H9 (cell line): ENCODE data around the gene AACS. TPM values are rescaled to one million over a fixed set of nuclear protein-coding genes. Genes with fewer than 3 reads are reported as not detected.

Experiments used
- DNase-seq: peaks from one replicate; pipeline ENCODE4 v3.0.0-alpha.2; 2017
- H2AFZ ChIP-seq: one replicate; pipeline ENCODE4 v1.6.1; 2013; ENCODE audit warnings: mild to moderate bottlenecking, low read length, control low read depth, moderate library complexity
- H2AK5ac ChIP-seq: 2 replicates; pipeline ENCODE4 v1.6.1; 2013; ENCODE audit warnings: low read length, control low read depth, mixed read lengths; ENCODE audit not compliant: insufficient read length
- H2BK120ac ChIP-seq: one replicate; pipeline ENCODE4 v1.6.1; 2013; ENCODE audit warnings: low read depth, mild to moderate bottlenecking, low read length, control low read depth, inconsistent platforms; ENCODE audit not compliant: poor library complexity, severe bottlenecking
- H2BK12ac ChIP-seq: 2 replicates; pipeline ENCODE4 v1.6.1; 2013; ENCODE audit warnings: low read length, control low read depth, mixed read lengths, low read depth; ENCODE audit not compliant: insufficient read length
- H2BK15ac ChIP-seq: 2 replicates; pipeline ENCODE4 v1.6.1; 2013; ENCODE audit warnings: low read depth, low read length, control low read depth
- H2BK20ac ChIP-seq: one replicate; pipeline ENCODE4 v1.6.1; 2013; ENCODE audit warnings: low read depth, mild to moderate bottlenecking, low read length, control low read depth, inconsistent platforms; ENCODE audit not compliant: poor library complexity, severe bottlenecking
- H2BK5ac ChIP-seq: 2 replicates; pipeline ENCODE4 v1.6.1; 2013; ENCODE audit warnings: low read length, control low read depth, mixed read lengths; ENCODE audit not compliant: insufficient read length
- H3K14ac ChIP-seq: 2 replicates; pipeline ENCODE4 v1.6.1; 2013; ENCODE audit warnings: low read length, control low read depth; ENCODE audit not compliant: insufficient read depth
- H3K18ac ChIP-seq: 2 replicates; pipeline ENCODE4 v1.6.1; 2013; ENCODE audit warnings: low read depth, mild to moderate bottlenecking, mixed read lengths, low read length, control low read depth; ENCODE audit not compliant: insufficient read length
- H3K23ac ChIP-seq: 2 replicates; pipeline ENCODE4 v1.6.1; 2013; ENCODE audit warnings: low read length, control low read depth, mixed read lengths, low read depth; ENCODE audit not compliant: insufficient read length
- H3K23me2 ChIP-seq: 2 replicates; pipeline ENCODE4 v1.6.1; 2013; ENCODE audit warnings: low read depth, mild to moderate bottlenecking, mixed read lengths, low read length, control low read depth; ENCODE audit not compliant: insufficient read length, poor library complexity, severe bottlenecking
- H3K27ac ChIP-seq: 2 replicates; pipeline ENCODE4 v1.5.1; 2013; ENCODE audit warnings: low read length, control low read depth, mixed read lengths, low read depth; ENCODE audit not compliant: insufficient read length
- H3K27me3 ChIP-seq: 2 replicates; pipeline ENCODE4 v1.6.1; 2013; ENCODE audit warnings: low read length, control low read depth, inconsistent platforms; ENCODE audit not compliant: insufficient read depth
- H3K4ac ChIP-seq: 2 replicates; pipeline ENCODE4 v1.6.1; 2013; ENCODE audit warnings: low read depth, mild to moderate bottlenecking, control low read depth, inconsistent platforms, low read length, moderate library complexity
- H3K4me1 ChIP-seq: 2 replicates; pipeline ENCODE4 v1.6.1; 2013; ENCODE audit warnings: low read length, control low read depth, inconsistent platforms; ENCODE audit not compliant: insufficient read depth
- H3K4me2 ChIP-seq: 2 replicates; pipeline ENCODE4 v1.6.1; 2013; ENCODE audit warnings: low read length, control low read depth, mixed read lengths; ENCODE audit not compliant: insufficient read length, insufficient read depth
- H3K56ac ChIP-seq: 2 replicates; pipeline ENCODE4 v1.6.1; 2013; ENCODE audit warnings: low read depth, mild to moderate bottlenecking, mixed read lengths, low read length, control low read depth; ENCODE audit not compliant: insufficient read length
- H3K79me1 ChIP-seq: 2 replicates; pipeline ENCODE4 v1.6.1; 2013; ENCODE audit warnings: low read depth, mild to moderate bottlenecking, moderate library complexity, low read length, control low read depth, inconsistent platforms; ENCODE audit not compliant: insufficient read depth, poor library complexity, severe bottlenecking
- H3K79me2 ChIP-seq: 2 replicates; pipeline ENCODE4 v1.6.1; 2013; ENCODE audit warnings: low read length, control low read depth, inconsistent platforms; ENCODE audit not compliant: insufficient read depth
- H3K9ac ChIP-seq: 2 replicates; pipeline ENCODE4 v1.6.1; 2013; ENCODE audit warnings: low read length, control low read depth, mixed read lengths; ENCODE audit not compliant: insufficient read length; ENCODE audit errors: extremely low read depth
- H3K9me3 ChIP-seq: one replicate; pipeline ENCODE4 v1.6.1; 2013; ENCODE audit warnings: low read depth, low read length, inconsistent platforms; ENCODE audit not compliant: control insufficient read depth
- H3T11ph ChIP-seq: one replicate; pipeline ENCODE4 v1.6.1; 2013; ENCODE audit warnings: mild to moderate bottlenecking, low read length, control low read depth, inconsistent platforms
- H4K20me1 ChIP-seq: one replicate; pipeline ENCODE4 v1.6.1; 2013; ENCODE audit not compliant: control insufficient read depth, insufficient read length, insufficient read depth
- H4K5ac ChIP-seq: 2 replicates; pipeline ENCODE4 v1.6.1; 2013; ENCODE audit warnings: low read depth, mild to moderate bottlenecking, mixed read lengths, low read length, control low read depth; ENCODE audit not compliant: insufficient read length
- H4K8ac ChIP-seq: replicated peaks from 2 replicates; pipeline ENCODE4 v1.6.1; 2013; ENCODE audit warnings: low read length, control low read depth, mixed read lengths, low read depth; ENCODE audit not compliant: insufficient read length
- H4K91ac ChIP-seq: 2 replicates; pipeline ENCODE4 v1.6.1; 2013; ENCODE audit warnings: low read depth, mild to moderate bottlenecking, moderate library complexity, mixed read lengths, low read length, control low read depth; ENCODE audit not compliant: insufficient read length
- H3K27ac Mint-ChIP-seq, 3 experiments: 2 replicates in 2 of 3; 3 replicates in 1 of 3; pipeline ENCODE4 v1.8.0; 2020 to 2021; ENCODE audit warnings: mixed read lengths in 3 of 3, mild to moderate bottlenecking in 1 of 3, moderate library complexity in 1 of 3
- H3K27me3 Mint-ChIP-seq: 2 replicates; pipeline ENCODE4 v1.8.0; 2021; ENCODE audit warnings: low read depth, mild to moderate bottlenecking, moderate library complexity, mixed read lengths
- H3K36me3 Mint-ChIP-seq, 3 experiments: 2 replicates in 2 of 3; 3 replicates in 1 of 3; pipeline ENCODE4 v1.8.0; 2020 to 2021; ENCODE audit warnings: low read depth in 3 of 3, mixed read lengths in 3 of 3; ENCODE audit not compliant: insufficient read depth in 1 of 3
- H3K4me1 Mint-ChIP-seq, 2 experiments: 2 replicates each; pipeline ENCODE4 v1.8.0; 2020; ENCODE audit warnings: mixed read lengths in 2 of 2
- H3K4me3 Mint-ChIP-seq, 2 experiments: 2 replicates in 1 of 2; 3 replicates in 1 of 2; pipeline ENCODE4 v1.8.0; 2020 to 2021; ENCODE audit warnings: mild to moderate bottlenecking in 2 of 2, mixed read lengths in 2 of 2, moderate library complexity in 1 of 2
- H3K9me3 Mint-ChIP-seq, 2 experiments: 2 replicates in 1 of 2; 3 replicates in 1 of 2; pipeline ENCODE4 v1.8.0; 2020; ENCODE audit warnings: mild to moderate bottlenecking in 2 of 2, mixed read lengths in 2 of 2, moderate library complexity in 1 of 2
- WGBS: extraction: QIAGEN DNeasy Blood & Tissue Kit; methylation state at CpG from one replicate; pipeline ENCODE4 v1.1.7; 2013; ENCODE audit warnings: missing lambda C conversion rate, low lambda C conversion rate, mixed read lengths; ENCODE audit not compliant: insufficient read length; ENCODE audit errors: extremely low coverage; 5-methylcytosine and 5-hydroxymethylcytosine counted together
- total RNA-seq: library from RNA; stranded (reverse); gene quantifications from 2 replicates; pipeline ENCODE4 v1.2.1, GENCODE V29; 2021
- TF ChIP-seq, protein P1 (sequence below): fragments of 200-600 bp; sonication (generic); conservative IDR thresholded peaks from 3 replicates; pipeline ENCODE4 v1.8.0; 2021; ENCODE audit warnings: antibody characterized with exemption, mild to moderate bottlenecking

The AACS gene
- total RNA-seq, 1 experiment from 2014 or later = 35.0 TPM

DNA sequence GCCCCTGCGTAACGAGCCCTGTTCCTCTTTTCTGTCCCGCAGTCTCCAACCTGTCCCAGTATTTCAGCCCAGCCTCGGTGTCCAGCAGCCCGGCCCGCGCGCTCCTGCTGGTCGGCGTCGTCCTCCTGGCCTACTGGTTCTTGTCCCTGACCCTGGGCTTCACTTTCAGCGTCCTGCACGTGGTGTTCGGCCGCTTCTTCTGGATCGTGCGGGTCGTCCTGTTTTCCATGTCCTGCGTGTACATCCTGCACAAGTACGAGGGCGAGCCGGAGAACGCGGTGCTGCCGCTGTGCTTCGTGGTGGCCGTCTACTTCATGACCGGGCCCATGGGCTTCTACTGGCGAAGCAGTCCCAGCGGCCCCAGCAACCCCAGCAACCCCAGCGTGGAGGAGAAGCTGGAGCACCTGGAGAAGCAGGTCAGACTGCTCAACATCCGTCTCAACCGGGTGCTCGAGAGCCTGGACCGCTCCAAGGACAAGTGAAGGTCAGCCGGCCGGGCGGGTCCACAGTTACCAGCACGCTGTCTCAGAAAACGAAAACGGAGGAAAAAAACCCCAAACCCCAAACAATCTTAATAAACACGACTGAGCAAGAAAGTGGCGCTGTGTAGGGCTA lies 40.2 kb upstream of the AACS start:
- Histone ChIP-seq H2BK20ac (no peak overlapping the region), H3K4me1 (no peaks in the 10 kb centered on the region), H3K79me2 (no peaks in the 10 kb centered on the region), H2BK120ac (no peak overlapping the region), H2BK5ac (no peak overlapping the region), H4K91ac (no peak overlapping the region), H2AK5ac (no peak overlapping the region), H4K8ac (no peak overlapping the region), H3K56ac (no peak overlapping the region), H3K9me3 (no peaks in the 10 kb centered on the region), H3K18ac (no peak overlapping the region), H3T11ph (no peak overlapping the region), H3K4me2 (no peak overlapping the region), H2BK12ac (no peak overlapping the region), H3K23me2 (no peaks in the 10 kb centered on the region), H3K14ac (no peak overlapping the region), H4K5ac (no peak overlapping the region), H3K9ac (no peak overlapping the region), H3K4ac (no peak overlapping the region), H3K27ac (no peak overlapping the region), H3K79me1 (no peaks in the 10 kb centered on the region), H2AFZ (no peak overlapping the region), H2BK15ac (no peak overlapping the region), H4K20me1 (no peaks in the 10 kb centered on the region), H3K23ac (no peak overlapping the region), H3K27me3 (no peaks in the 10 kb centered on the region)
- no peak overlapping the region for H3K4me3 Mint-ChIP-seq
- no peaks in the 10 kb centered on the region for H3K27me3 Mint-ChIP-seq
- TF ChIP-seq, protein P1, sequence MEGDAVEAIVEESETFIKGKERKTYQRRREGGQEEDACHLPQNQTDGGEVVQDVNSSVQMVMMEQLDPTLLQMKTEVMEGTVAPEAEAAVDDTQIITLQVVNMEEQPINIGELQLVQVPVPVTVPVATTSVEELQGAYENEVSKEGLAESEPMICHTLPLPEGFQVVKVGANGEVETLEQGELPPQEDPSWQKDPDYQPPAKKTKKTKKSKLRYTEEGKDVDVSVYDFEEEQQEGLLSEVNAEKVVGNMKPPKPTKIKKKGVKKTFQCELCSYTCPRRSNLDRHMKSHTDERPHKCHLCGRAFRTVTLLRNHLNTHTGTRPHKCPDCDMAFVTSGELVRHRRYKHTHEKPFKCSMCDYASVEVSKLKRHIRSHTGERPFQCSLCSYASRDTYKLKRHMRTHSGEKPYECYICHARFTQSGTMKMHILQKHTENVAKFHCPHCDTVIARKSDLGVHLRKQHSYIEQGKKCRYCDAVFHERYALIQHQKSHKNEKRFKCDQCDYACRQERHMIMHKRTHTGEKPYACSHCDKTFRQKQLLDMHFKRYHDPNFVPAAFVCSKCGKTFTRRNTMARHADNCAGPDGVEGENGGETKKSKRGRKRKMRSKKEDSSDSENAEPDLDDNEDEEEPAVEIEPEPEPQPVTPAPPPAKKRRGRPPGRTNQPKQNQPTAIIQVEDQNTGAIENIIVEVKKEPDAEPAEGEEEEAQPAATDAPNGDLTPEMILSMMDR = no peak
- WGBS = no CpG with 5 or more reads among the region's 43 CpGs
- no peaks in the 10 kb centered on the region for H3K9me3 Mint-ChIP-seq
- DNase-seq = no peak
- H3K36me3 Mint-ChIP-seq = peaks cover 19 to 35% (median 23%) of the 10 kb centered on the region in 3 experiments
- peak overlapping the region in 2 of 3 experiments; percentile 25 to 61; a peak in 2 of 7 replicates for H3K27ac Mint-ChIP-seq
- H3K4me1 Mint-ChIP-seq = no peaks in the 10 kb centered on the region
